ENCODE results near the gene IMPDH2. TPM values are rescaled to one million over a fixed set of nuclear protein-coding genes. Genes with fewer than 3 reads are reported as not detected.
A peak's percentile ranks its signal among the peaks of the same experiment; 100 is the strongest.

Gene IMPDH2
- total RNA-seq, 1 donor from 2014 or later, result 256 TPM

- TF ChIP-seq CTCF (conservative IDR thresholded peaks at IDR 0.05), result no peak
- Mint-ChIP-seq H3K4me1 (ENCODE audit: unreplicated experiment) (peaks cover 8% of the 10 kb centered on the region), H3K9me3 (no peaks in the 10 kb centered on the region), H3K4me3 (peak within 1 kb of the TSS; percentile 96), H3K27me3 (no peaks in the 10 kb centered on the region), H3K27ac (peak within 1 kb of the TSS; percentile 94), H3K36me3 (peaks cover 9% of the 10 kb centered on the region)
- no peak for DNase-seq (ENCODE audit: extremely low spot score, unreplicated experiment)
Measured at GRCh38 chr3:49017971-49018706, 11.1 kb downstream of the IMPDH2 start, which contains the start of gene DALRD3. Gene DALRD3 (minus strand): TSS chr3:49018580. CDS start chr3:49018564, 16 bp downstream.

GRCh38 chr3:49017229-49017970, 11.8 kb downstream of the IMPDH2 start:
- Mint-ChIP-seq H3K27me3 (no peaks in the 10 kb centered on the region), H3K4me3 (peak overlapping the region; percentile 92), H3K36me3 (peaks cover 6% of the 10 kb centered on the region), H3K4me1 (ENCODE audit: unreplicated experiment) (peaks cover 4% of the 10 kb centered on the region), H3K27ac (peak overlapping the region; percentile 88), H3K9me3 (no peaks in the 10 kb centered on the region)
- TF ChIP-seq CTCF (conservative IDR thresholded peaks at IDR 0.05), result no peak
- no peak for DNase-seq (ENCODE audit: extremely low spot score, unreplicated experiment)

- TF ChIP-seq CTCF (conservative IDR thresholded peaks at IDR 0.05), result no peak
- no peaks in the 10 kb centered on the region for H3K9me3 Mint-ChIP-seq
- H3K4me3 Mint-ChIP-seq, result peak overlapping the region; percentile 92
- H3K4me1 Mint-ChIP-seq (ENCODE audit: unreplicated experiment), result peaks cover 4% of the 10 kb centered on the region
- H3K36me3 Mint-ChIP-seq, result peaks cover 6% of the 10 kb centered on the region
- H3K27me3 Mint-ChIP-seq, result no peaks in the 10 kb centered on the region
- DNase-seq (ENCODE audit: extremely low spot score, unreplicated experiment), result no peak
- peak overlapping the region; percentile 88 for H3K27ac Mint-ChIP-seq
Measured at GRCh38 chr3:49016414-49017228, 12.6 kb downstream of the IMPDH2 start.

- DNase-seq (ENCODE audit: extremely low spot score, unreplicated experiment), result no peak
- Mint-ChIP-seq H3K9me3 (no peaks in the 10 kb centered on the region), H3K4me1 (ENCODE audit: unreplicated experiment) (peaks cover 4% of the 10 kb centered on the region), H3K27ac (peak overlapping the region; percentile 62), H3K4me3 (peak overlapping the region; percentile 68), H3K27me3 (no peaks in the 10 kb centered on the region), H3K36me3 (peaks cover 6% of the 10 kb centered on the region)
- TF ChIP-seq CTCF (conservative IDR thresholded peaks at IDR 0.05), result no peak
Measured at GRCh38 chr3:49015765-49016164, 13.4 kb downstream of the IMPDH2 start.

GRCh38 chr3:49015072-49015471, 14.1 kb downstream of the IMPDH2 start:
- no peak for DNase-seq (ENCODE audit: extremely low spot score, unreplicated experiment)
- Mint-ChIP-seq H3K4me3 (peak overlapping the region; percentile 52), H3K27me3 (no peaks in the 10 kb centered on the region), H3K36me3 (peaks cover 6% of the 10 kb centered on the region), H3K27ac (peak overlapping the region; percentile 62), H3K4me1 (ENCODE audit: unreplicated experiment) (peaks cover 4% of the 10 kb centered on the region), H3K9me3 (no peaks in the 10 kb centered on the region)
- TF ChIP-seq CTCF (conservative IDR thresholded peaks at IDR 0.05), result no peak
